Smooth muscle cell of the umbilical artery (primary cell): Measurements from ENCODE around the gene SMKR1. TPM values are rescaled to one million over a fixed set of nuclear protein-coding genes. Genes with fewer than 3 reads are reported as not detected.

Experiments used
- total RNA-seq: library from RNA; depleted of rRNA; stranded (reverse); fragments of >200 nt; gene quantifications from 2 replicates; pipeline ENCODE4 v1.2.3, GENCODE V29; 2014

The SMKR1 gene
- not detected in 2 replicates for total RNA-seq

GRCh38 chr7:129501760-129502707, at the start of gene SMKR1:
TSS of gene SMKR1 (plus strand) at chr7:129502531. CDS start at chr7:129502825, 294 bp downstream.

Other genes starting within 250 kb of the SMKR1 start
- gene STRIP2, start 68.1 kb upstream of the SMKR1 start, total RNA-seq: 3.3 and 9.8 TPM in 2 replicates
- 9.8 and 14.3 TPM in 2 replicates for gene NRF1, start 109.2 kb downstream of the SMKR1 start, total RNA-seq